Left colon (tissue), 2 donors: ENCODE measurements around the gene DRP2. TPM values are rescaled to one million over a fixed set of nuclear protein-coding genes. Genes with fewer than 3 reads are reported as not detected.
"Not testable (repeated sequence)": the region's sequence is repeated elsewhere in the genome, so short reads cannot be mapped to it uniquely, and the experiment has no call there.

Source experiments
- ATAC-seq: fragments of 200-7000 bp; cut with Tn5 transposase; one replicate; pipeline ENCODE4 v1.9.1; 2020; ENCODE audit warnings: mild to moderate bottlenecking, moderate library complexity
- DNase-seq, 2 donors: peaks; one replicate each; pipeline ENCODE4 v3.0.0-alpha.2; 2020
- intact Hi-C, 2 donors: fragments of 100-400 bp; cut with DNase I in 1 of 2; cut with micrococcal nuclease in 1 of 2; formaldehyde crosslinking; loops; one replicate each; pipeline versions ENCODE4 v1.11.2 to v1.14.0; 2022; cut with DNase I, micrococcal nuclease
- total RNA-seq, 2 donors: library from RNA; stranded (reverse); fragmentation: NEBNext Ultra II Directional; extraction: Animal tissue kit (Norgen Biotek cat#: 25700); gene quantifications; one replicate each; pipeline ENCODE4 v1.2.1, GENCODE V29; 2021
- donor health status: DM: no; HTN: no; CAD: no.
- donor health status: DM: yes; HTN: yes; CAD: no.

DRP2 gene
- total RNA-seq, 2 donors from 2014 or later: 0.21 to 0.73 TPM

- intact Hi-C loops: no loop called here
- no peak for ATAC-seq
- no peak for DNase-seq
Measured at GRCh38 chrX:101229170-101229569, 9.6 kb downstream of the DRP2 start.

GRCh38 chrX:101230636-101231035 lies 11.1 kb downstream of the DRP2 start:
- intact Hi-C loops: no loop called here
- no peak for ATAC-seq
- DNase-seq: no peak

- intact Hi-C loops: no loop called here
- DNase-seq (no peak), ATAC-seq (no peak)
Measured at GRCh38 chrX:101231080-101231479, 11.5 kb downstream of the DRP2 start.

DNA sequence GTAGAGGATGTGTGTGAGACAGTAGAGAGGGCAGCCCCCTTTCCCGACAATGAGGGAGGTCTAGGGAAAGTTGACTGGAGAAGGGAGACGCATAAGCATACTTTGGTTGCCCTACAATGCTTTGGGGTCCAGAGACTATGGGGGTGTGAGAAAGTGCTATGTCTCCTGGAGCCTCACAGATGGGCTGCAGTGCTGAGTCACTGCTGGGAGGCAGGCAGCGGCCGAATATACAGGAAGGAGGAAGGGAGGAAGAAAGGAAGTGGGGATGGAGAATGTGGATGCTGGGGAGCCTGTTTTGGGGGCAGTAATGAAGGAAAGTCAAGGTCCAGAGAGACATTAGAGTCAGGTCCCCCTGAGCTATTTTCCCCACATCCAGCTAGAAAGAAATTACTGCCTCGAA lies 12.7 kb downstream of the DRP2 start:
- no peak for ATAC-seq
- intact Hi-C loops: no loop called here
- no peak for DNase-seq

DNA sequence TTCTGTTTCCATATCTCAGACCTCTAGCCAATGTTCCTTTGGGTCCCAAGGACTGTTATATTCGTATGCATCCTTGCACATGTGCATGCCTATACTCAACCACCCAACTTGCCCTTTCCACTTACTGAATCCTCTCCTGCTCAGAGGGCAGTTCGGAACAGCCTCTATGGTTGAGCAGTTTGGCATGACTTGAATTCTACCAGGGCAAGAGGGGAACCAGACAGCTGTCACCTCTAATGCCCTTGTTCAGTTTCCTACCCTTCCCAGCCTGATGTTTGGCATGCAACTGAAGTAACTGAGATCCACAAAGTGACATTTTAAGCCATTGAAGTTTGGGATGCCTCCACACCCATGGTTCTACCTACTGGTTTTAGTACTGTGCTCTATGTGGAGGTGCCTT lies 17.5 kb downstream of the DRP2 start:
- DNase-seq: no peak
- ATAC-seq: no peak
- intact Hi-C loops: no loop called here

- ATAC-seq: no peak
- intact Hi-C loops: no loop called here
- no peak for DNase-seq
Measured at GRCh38 chrX:101241531-101241930, 21.9 kb downstream of the DRP2 start.

DNA sequence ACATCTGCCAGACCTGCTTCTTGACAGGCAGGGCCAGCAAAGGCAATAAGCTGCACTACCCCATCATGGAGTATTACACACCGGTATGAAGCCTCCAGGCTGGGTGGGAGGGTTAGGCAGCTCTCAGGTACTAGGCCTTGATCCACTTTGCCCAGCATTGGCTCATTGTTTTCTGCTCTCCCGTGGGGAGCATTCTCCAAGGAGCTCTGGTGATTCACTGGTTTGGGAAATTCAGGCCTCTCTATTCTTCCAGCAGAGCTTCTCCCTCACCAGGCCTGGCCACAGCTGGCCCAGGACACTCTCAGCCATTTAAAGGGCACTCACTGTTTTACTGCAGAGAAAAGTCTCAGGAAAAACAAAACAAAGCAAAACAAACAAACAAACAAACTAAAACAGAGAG lies 33.0 kb downstream of the DRP2 start:
- DNase-seq: no peak

GRCh38 chrX:101257448-101258258 lies 38.1 kb downstream of the DRP2 start:
- ATAC-seq (no peak), DNase-seq (no peak)
- intact Hi-C loops: no loop called here

More for the DNA sequence above, 33.0 kb downstream of the DRP2 start:
- ATAC-seq: no peak
- intact Hi-C loops: no loop called here

DNA sequence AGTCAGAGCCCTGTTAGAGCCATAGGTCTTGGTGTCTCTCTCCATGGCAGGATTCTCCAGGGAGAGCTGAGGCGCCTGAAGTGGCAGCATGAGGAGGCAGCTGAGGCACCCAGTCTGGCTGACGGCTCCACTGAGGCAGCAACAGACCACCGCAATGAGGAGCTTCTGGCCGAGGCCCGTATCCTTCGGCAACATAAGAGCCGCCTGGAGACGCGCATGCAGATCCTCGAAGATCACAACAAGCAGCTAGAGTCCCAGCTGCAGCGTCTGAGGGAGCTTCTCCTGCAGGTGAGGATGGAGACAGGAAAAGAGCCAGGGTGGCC lies 38.6 kb downstream of the DRP2 start:
- DNase-seq: no peak
- no peak for ATAC-seq
- intact Hi-C loops: no loop called here

GRCh38 chrX:101260435-101260834 lies 40.8 kb downstream of the DRP2 start:
- DNase-seq: no peak
- peak; percentile 81 for ATAC-seq
- intact Hi-C loops: no loop called here

- intact Hi-C loops: no loop called here
- DNase-seq: no peak
- no peak for ATAC-seq
Measured at GRCh38 chrX:101262590-101262989, 43.0 kb downstream of the DRP2 start.

DNA sequence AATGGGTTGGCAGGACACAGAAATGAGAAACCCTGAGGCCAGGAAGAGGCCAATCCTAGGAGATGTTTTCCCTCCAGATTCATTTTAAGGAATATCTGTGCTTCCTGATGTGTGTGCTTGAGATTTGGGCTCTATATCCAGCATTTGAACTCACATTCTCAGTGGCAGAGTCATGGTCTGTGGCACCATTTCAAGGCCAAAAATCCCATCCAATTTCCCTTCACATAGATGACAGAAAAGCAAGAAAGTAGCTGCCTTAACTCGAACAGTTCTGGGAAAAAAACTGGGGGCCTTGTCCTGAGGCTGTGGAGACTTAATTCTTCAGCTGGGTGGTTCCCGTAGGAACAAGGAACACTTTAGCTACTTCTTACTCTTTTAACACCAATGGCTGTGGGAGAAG lies 44.2 kb downstream of the DRP2 start:
- intact Hi-C loops: no loop called here
- DNase-seq (no peak), ATAC-seq (no peak)

- no peak for ATAC-seq
- no peak for DNase-seq
- intact Hi-C loops: no loop called here
Measured at GRCh38 chrX:101265869-101266428, 46.4 kb downstream of the DRP2 start.

- intact Hi-C loops: no loop called here
- no peak for ATAC-seq
- DNase-seq: no peak
Measured at GRCh38 chrX:101274198-101274597, 54.6 kb downstream of the DRP2 start.

- no peak for ATAC-seq
- intact Hi-C loops: no loop called here
- DNase-seq: no peak
Measured at GRCh38 chrX:101276238-101276637, 56.7 kb downstream of the DRP2 start.

GRCh38 chrX:101287402-101287801 lies 67.8 kb downstream of the DRP2 start:
- intact Hi-C loops: loop anchor here in 1 of 2 donors (10.0 kb wide), 1 partner anchor 393 kb away; no protein-coding TSS in a partner anchor
- no peak for DNase-seq
- ATAC-seq: peak; percentile 62

DNA sequence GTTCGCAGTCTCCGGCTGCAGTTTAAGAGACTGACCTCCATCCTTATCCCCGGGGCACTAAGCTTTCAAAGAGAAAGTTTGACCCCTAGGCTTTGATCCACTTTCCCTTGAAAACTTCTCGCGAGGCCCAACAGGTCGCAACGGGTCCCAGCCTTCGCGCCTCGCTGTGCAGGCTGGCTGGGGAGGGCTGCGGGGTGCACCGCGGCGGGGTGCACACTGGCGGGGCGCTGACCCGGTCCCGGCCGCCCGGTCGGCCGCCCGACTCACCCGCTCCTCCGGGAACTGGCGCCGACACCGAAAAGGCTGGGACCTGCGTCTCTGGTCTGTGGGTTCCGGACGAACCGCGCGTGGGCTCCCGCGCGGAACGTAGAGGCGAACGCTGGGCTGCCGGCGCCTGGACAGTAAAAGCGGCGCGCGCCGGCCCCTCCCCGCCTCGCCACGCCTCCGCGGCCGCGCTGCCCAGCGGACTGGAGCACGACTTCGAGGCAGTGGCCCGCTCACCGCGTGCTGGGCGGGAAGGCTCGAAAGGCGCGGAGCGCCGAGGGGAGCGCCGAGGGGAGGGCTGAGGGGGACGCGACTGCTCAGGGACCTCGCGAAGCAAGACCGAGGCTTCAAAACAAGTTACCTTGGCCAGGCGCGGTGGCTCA lies 71.5 kb downstream of the DRP2 start, which contains the start of gene TAF7L:
Gene TAF7L, minus strand, starts transcription at position 378 of the 647 bp plus-strand sequence. CDS start 3,791 bp downstream, outside the sequence.
- intact Hi-C loops: no loop called here
- peak; percentile 46 for ATAC-seq
- no peak for DNase-seq

GRCh38 chrX:101295603-101296002 lies 76.0 kb downstream of the DRP2 start:
- ATAC-seq, intact Hi-C loops, DNase-seq: not testable (repeated sequence)

DNA sequence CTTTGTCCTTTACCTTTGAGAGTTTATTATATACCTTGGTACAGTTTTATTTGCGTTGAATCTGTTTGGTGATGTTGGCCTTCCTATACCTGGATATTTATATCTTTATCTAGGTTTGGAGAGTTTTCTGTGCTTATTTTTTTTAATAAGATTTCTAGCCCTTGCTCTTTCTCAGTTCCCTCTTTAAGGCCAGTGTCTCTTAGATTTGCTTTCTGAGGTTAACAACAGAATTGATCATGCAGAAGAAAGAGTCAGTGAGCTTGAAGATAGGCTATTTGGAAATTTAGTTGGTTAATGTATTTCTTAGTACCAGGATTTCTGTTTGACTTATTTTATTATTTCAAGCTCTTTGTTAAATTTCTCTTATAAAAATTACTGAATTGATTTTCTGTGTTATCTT lies 84.2 kb downstream of the DRP2 start:
- no peak for ATAC-seq
- DNase-seq: no peak
- intact Hi-C loops: no loop called here
